Measurements from ENCODE around the gene GALNT9. TPM values are rescaled to one million over a fixed set of nuclear protein-coding genes. Genes with fewer than 3 reads are reported as not detected.

The GALNT9 gene
- total RNA-seq, 4 donors from 2014 or later = not detected

- WGBS, 2 donors = 84 to 90% methylated on average over 10 of the region's 10 CpGs
- DNase-seq = no peak
- H3K27ac ChIP-seq = no peak overlapping the region
- H3K27me3 ChIP-seq = no peaks in the 10 kb centered on the region
- TF ChIP-seq POLR2A (IDR thresholded peaks at IDR 0.05) = no peak
- TF ChIP-seq CTCF (IDR thresholded peaks at IDR 0.05) = no peak
- intact Hi-C loops (cut with DNase I) = loop anchor here (10.0 kb wide), 1 partner anchor 249 kb away; no protein-coding TSS in a partner anchor
- no peak overlapping the region for H3K4me3 ChIP-seq
- H3K4me1 ChIP-seq = peaks cover 6 to 9% (median 7%) of the 10 kb centered on the region in 3 donors
- peaks cover 10 to 22% (median 14%) of the 10 kb centered on the region in 3 donors for H3K36me3 ChIP-seq
- H3K9me3 ChIP-seq = no peaks in the 10 kb centered on the region
Measured at GRCh38 chr12:132155771-132156572, 173.4 kb downstream of the GALNT9 start.

- DNase-seq = no peak
- WGBS, 2 donors = 90 to 92% methylated on average over 32 to 36 of the region's 51 CpGs
- intact Hi-C loops (cut with DNase I) = loop anchor here (10.0 kb wide), 1 partner anchor 250 kb away; no protein-coding TSS in a partner anchor
- Histone ChIP-seq H3K4me1 (peaks cover 6 to 9% (median 7%) of the 10 kb centered on the region in 3 donors), H3K27ac (no peak overlapping the region), H3K27me3 (no peaks in the 10 kb centered on the region), H3K9me3 (no peaks in the 10 kb centered on the region), H3K36me3 (peaks cover 10 to 27% (median 14%) of the 10 kb centered on the region in 3 donors), H3K4me3 (no peak overlapping the region)
- no peak for TF ChIP-seq CTCF (IDR thresholded peaks at IDR 0.05)
- no peak for TF ChIP-seq POLR2A (IDR thresholded peaks at IDR 0.05)
Measured at GRCh38 chr12:132154941-132155770, 174.2 kb downstream of the GALNT9 start.

GRCh38 chr12:132154341-132154761 is 175.0 kb downstream of the GALNT9 start:
- peak overlapping the region in 3 of 4 donors; percentile 19 to 50 (median 27) for H3K4me3 ChIP-seq
- TF ChIP-seq POLR2A (IDR thresholded peaks at IDR 0.05) = no peak
- peaks cover 10 to 27% (median 14%) of the 10 kb centered on the region in 3 donors for H3K36me3 ChIP-seq
- DNase-seq = no peak
- 48 to 61% methylated on average over 7 to 9 of the region's 21 CpGs for WGBS, 2 donors
- peaks cover 6 to 9% (median 7%) of the 10 kb centered on the region in 3 donors for H3K4me1 ChIP-seq
- H3K27me3 ChIP-seq = no peaks in the 10 kb centered on the region
- no peaks in the 10 kb centered on the region for H3K9me3 ChIP-seq
- H3K27ac ChIP-seq = no peak overlapping the region
- intact Hi-C loops (cut with DNase I) = loop anchor here (10.0 kb wide), 1 partner anchor 250 kb away; no protein-coding TSS in a partner anchor

GRCh38 chr12:132153501-132154340 is 175.7 kb downstream of the GALNT9 start:
- intact Hi-C loops (cut with DNase I) = loop anchor here (10.0 kb wide), 1 partner anchor 251 kb away; no protein-coding TSS in a partner anchor
- H3K27ac ChIP-seq = no peak overlapping the region
- DNase-seq = no peak
- H3K4me3 ChIP-seq = peak overlapping the region in 3 of 4 donors; percentile 19 to 50 (median 27)
- H3K9me3 ChIP-seq = no peaks in the 10 kb centered on the region
- H3K27me3 ChIP-seq = no peaks in the 10 kb centered on the region
- WGBS, 2 donors = 52 to 75% methylated on average over 4 to 12 of the region's 41 CpGs
- H3K36me3 ChIP-seq = peaks cover 10 to 30% (median 14%) of the 10 kb centered on the region in 3 donors
- peak; percentile 79 to 92 (median 85) for TF ChIP-seq CTCF (IDR thresholded peaks at IDR 0.05)
- TF ChIP-seq POLR2A (IDR thresholded peaks at IDR 0.05) = no peak
- peaks cover 6 to 9% (median 7%) of the 10 kb centered on the region in 3 donors for H3K4me1 ChIP-seq

- DNase-seq = no peak
- WGBS, 2 donors = 87 to 94% methylated on average over 11 to 16 of the region's 20 CpGs
Measured at GRCh38 chr12:132152953-132153352, 176.4 kb downstream of the GALNT9 start.

More at GRCh38 chr12:132152953-132153352, 176.4 kb downstream of the GALNT9 start:
- Histone ChIP-seq H3K4me3 (no peak overlapping the region), H3K36me3 (peaks cover 10 to 36% (median 14%) of the 10 kb centered on the region in 3 donors), H3K4me1 (peaks cover 6 to 9% (median 7%) of the 10 kb centered on the region in 3 donors), H3K9me3 (no peaks in the 10 kb centered on the region), H3K27ac (no peak overlapping the region), H3K27me3 (no peaks in the 10 kb centered on the region)
- TF ChIP-seq CTCF (IDR thresholded peaks at IDR 0.05) (no peak), POLR2A (IDR thresholded peaks at IDR 0.05) (no peak)
- intact Hi-C loops (cut with DNase I) = loop anchor here (10.0 kb wide), 1 partner anchor 252 kb away; no protein-coding TSS in a partner anchor
